ENCODE data around the gene SYCE1.
"Not testable (repeated sequence)": the region's sequence is repeated elsewhere in the genome, so short reads cannot be mapped to it uniquely, and the experiment has no call there.

Gene SYCE1

GRCh38 chr10:133592716-133593115 lies 27.3 kb upstream of the SYCE1 start:
- no peak overlapping the region for H3K27ac ChIP-seq

DNA sequence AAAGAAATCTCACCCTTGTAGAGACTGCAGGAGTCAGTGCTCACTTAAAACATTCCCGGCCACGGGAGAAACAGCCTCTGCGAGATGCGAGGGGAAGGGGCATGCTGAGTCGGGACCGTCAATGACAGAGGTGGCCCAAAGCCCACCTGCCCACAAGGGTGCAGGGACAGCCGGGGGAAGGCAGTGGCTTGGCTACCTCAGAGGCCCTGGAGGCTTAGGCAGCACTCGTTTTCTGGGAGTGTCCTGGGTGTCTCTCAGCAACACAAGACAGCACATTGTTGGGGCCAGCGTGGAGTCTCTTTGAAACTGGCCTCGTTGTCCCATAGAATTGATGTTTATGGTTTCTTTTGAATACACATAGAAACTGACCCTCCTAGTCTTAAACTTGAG lies 25.6 kb upstream of the SYCE1 start:
- TF ChIP-seq, protein P1, sequence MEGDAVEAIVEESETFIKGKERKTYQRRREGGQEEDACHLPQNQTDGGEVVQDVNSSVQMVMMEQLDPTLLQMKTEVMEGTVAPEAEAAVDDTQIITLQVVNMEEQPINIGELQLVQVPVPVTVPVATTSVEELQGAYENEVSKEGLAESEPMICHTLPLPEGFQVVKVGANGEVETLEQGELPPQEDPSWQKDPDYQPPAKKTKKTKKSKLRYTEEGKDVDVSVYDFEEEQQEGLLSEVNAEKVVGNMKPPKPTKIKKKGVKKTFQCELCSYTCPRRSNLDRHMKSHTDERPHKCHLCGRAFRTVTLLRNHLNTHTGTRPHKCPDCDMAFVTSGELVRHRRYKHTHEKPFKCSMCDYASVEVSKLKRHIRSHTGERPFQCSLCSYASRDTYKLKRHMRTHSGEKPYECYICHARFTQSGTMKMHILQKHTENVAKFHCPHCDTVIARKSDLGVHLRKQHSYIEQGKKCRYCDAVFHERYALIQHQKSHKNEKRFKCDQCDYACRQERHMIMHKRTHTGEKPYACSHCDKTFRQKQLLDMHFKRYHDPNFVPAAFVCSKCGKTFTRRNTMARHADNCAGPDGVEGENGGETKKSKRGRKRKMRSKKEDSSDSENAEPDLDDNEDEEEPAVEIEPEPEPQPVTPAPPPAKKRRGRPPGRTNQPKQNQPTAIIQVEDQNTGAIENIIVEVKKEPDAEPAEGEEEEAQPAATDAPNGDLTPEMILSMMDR (IDR thresholded peaks at IDR 0.05): no peak
- no peak for TF ChIP-seq ZFX (IDR thresholded peaks at IDR 0.05; ENCODE audit: borderline replicate concordance)

More at GRCh38 chr10:133592716-133593115, 27.3 kb upstream of the SYCE1 start:
- TF ChIP-seq, protein P1 (IDR thresholded peaks at IDR 0.05): no peak
- no peak for TF ChIP-seq ZFX (IDR thresholded peaks at IDR 0.05; ENCODE audit: borderline replicate concordance)

GRCh38 chr10:133590226-133590969 lies 25.0 kb upstream of the SYCE1 start:
- TF ChIP-seq, protein P1 (IDR thresholded peaks at IDR 0.05): no peak
- TF ChIP-seq ZFX (IDR thresholded peaks at IDR 0.05; ENCODE audit: borderline replicate concordance): no peak
- H3K27ac ChIP-seq: no peak overlapping the region

More for the DNA sequence above, 25.6 kb upstream of the SYCE1 start:
- H3K27ac ChIP-seq: no peak overlapping the region

- not testable (repeated sequence) for H3K27ac ChIP-seq
Observed at GRCh38 chr10:133577037-133577436, 11.7 kb upstream of the SYCE1 start.

GRCh38 chr10:133573460-133573859 lies 8.1 kb upstream of the SYCE1 start:
- not testable (repeated sequence) for H3K27ac ChIP-seq

DNA sequence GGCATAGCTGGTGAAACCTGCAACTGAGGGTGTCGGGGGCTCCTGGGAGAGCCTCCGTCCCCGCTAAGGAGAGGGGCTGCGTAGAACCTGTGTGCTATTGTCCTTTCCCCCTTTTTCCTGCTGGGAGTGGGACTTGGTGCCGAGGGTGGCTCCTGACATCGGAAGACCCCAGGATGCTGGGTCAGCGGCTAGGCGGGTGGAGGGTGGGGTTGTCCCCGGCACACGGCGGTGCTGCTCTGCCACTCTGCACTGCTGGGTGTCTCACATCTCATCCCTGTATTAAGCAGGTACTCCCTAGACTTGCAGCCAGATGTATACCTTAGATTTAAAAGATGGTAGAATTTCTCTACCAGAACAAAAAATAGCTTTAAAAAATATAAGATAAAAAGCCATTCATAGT lies 6.7 kb upstream of the SYCE1 start:
- not testable (repeated sequence) for H3K27ac ChIP-seq

DNA sequence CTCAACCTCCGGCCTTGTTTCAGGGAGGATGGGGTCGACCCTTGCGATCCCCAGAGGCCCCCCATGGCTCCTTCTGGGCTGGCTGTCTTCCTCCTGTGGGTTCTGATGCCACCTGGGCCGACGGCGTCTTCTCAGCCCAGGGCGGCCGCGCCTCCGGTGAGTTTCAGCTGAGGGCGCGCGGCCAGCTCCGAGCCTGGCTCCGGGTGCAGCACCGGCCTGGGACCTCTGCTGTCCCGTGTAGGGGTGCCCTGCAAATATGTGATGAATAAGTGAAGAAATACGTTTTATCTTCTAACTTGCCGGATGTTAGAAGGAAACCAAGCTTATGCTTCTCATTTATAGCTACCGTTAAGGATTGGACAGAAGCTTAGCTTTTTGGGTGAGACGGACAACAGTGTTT lies 4.4 kb upstream of the SYCE1 start:
- not testable (repeated sequence) for H3K27ac ChIP-seq

- not testable (repeated sequence) for H3K27ac ChIP-seq
Observed at GRCh38 chr10:133568831-133569527, 3.6 kb upstream of the SYCE1 start.

DNA sequence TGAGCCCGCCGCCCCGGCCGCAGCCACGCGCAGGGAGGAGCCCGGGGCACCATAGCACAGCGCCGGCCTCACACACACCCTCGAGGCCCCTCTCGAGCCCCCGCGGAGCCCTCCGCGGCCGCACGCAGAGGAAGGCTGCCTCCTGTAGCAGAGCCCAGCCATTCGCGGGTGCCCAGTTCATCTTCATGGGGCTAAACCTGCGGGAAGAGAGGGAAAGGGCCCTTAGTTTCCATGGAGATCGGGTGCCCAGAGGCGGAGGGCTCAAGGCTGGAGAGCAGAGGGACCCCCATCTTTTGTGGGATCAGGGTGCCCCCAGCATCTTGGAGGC lies 2.9 kb upstream of the SYCE1 start:
- TF ChIP-seq ZFX (IDR thresholded peaks at IDR 0.05; ENCODE audit: borderline replicate concordance): no peak
- TF ChIP-seq, protein P1 (IDR thresholded peaks at IDR 0.05): no peak
- H3K27ac ChIP-seq: no peak overlapping the region

DNA sequence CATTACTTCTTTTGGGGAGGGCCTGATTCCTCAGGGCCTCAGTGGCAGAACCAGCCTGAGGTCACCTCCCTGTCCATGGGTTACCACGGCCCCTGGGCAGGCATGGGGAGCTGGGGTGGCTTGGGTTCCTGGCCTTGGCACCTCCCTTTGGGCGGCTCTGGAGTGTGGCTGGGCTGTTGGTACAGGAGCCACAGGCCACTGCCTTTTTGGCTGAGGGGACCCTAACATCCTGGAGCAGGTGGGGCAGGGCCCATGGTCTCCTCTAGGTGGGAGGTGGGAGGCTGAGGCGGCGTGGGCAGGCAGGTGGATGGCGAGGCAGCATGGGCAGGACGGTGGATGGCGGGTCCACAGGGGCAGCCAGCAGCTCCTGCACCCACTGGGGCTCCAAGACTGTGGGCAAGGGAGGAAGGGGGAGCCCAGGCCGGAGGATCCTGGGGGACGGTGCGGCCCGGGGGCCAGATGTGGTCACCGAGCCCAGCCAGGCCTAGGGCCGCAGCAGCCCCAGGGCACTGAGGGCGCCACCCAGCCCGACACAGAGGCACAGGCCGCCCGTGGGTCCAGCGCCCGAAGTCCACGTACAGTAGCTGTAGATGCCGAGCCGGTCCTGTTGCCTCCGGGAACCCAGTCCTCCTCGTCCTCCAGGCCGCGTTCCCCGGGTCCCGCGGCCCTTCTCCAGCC lies 2.4 kb upstream of the SYCE1 start:
- no peak overlapping the region for H3K27ac ChIP-seq
- TF ChIP-seq, protein P1 (IDR thresholded peaks at IDR 0.05): no peak
